SU-DHL-6 (cell line): ENCODE results near the gene WDSUB1.

Source experiments
- CTCF ChIP-seq: fragments of 200-600 bp; sonication (generic); IDR thresholded peaks from one replicate; pipeline ENCODE4 v1.5.1; 2017; ENCODE audit warnings: antibody characterized with exemption, mild to moderate bottlenecking, low read length, moderate library complexity; ENCODE audit not compliant: insufficient read depth, poor library complexity, severe bottlenecking
- EZH2phosphoT487 ChIP-seq: fragments of 200-600 bp; sonication (generic), shearing (Covaris generic); conservative IDR thresholded peaks from 2 replicates; pipeline ENCODE4 v1.6.1; 2018; ENCODE audit warnings: mild to moderate bottlenecking, antibody characterized with exemption, low read length, moderate library complexity, mixed read lengths

- no peak for TF ChIP-seq CTCF
- no peak for TF ChIP-seq EZH2phosphoT487
Observed at GRCh38 chr2:159227467-159227866, 59.0 kb downstream of the WDSUB1 start.
